Measurements from ENCODE around the gene KRT83. TPM values are rescaled to one million over a fixed set of nuclear protein-coding genes. Genes with fewer than 3 reads are reported as not detected.

KRT83 gene
- total and polyA plus RNA-seq, 2 donors (not counting 1 experiment from before 2014, with no cell fraction given), result not detected

DNA sequence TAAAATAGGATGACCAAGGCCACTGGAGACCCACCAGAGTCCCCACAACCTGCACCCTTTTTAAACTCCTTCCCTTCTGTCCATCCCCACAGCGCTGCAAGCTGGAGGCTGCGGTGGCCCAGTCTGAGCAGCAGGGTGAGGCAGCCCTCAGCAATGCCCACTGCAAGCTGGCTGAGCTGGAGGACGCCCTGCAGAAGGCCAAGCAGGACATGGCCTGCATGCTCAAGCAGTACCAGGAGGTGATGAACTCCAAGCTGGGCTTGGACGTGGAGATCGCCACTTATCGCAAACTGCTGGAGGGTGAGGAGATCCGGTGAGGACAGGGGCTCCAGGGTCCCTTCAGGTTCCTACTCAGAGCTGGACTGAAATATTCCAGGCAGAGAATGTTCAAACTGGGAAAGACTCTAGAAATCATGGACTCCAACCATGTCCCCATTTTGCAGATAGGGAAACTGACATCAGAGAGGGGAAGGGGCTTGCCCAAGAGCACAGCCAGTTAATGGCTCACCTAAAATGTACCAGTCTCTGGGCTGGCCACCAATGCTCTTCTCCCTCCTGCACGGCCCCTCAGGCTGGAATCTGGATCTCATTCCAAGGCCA is 28.9 kb upstream of the KRT83 start:
- CTCF ChIA-PET, result interaction anchor here (0.7 to 1.1 kb wide), 2 partner anchors 15 to 630 kb away, joined by 3 read pairs; no protein-coding TSS in a partner anchor
- Mint-ChIP-seq H3K27ac (no peak overlapping the region), H3K4me1 (peaks cover 3% of the 10 kb centered on the region), H3K4me3 (no peak overlapping the region), H3K9me3 (ENCODE audit: insufficient read depth) (no peaks in the 10 kb centered on the region), H3K27me3 (peaks cover 19% of the 10 kb centered on the region)
- DNase-seq, result no peak
- POLR2A ChIA-PET, result no interaction called here
- ATAC-seq (ENCODE audit: low read depth), result no peak
- Histone ChIP-seq H3K27ac (ENCODE audit: low read length in 2 of 2) (no peak overlapping the region), H3K4me1 (ENCODE audit: control insufficient read depth in 2 of 2, insufficient read depth in 2 of 2, low read length in 2 of 2) (no peaks in the 10 kb centered on the region), H3K4me3 (ENCODE audit: control extremely low read depth in 1 of 5, extremely low read depth in 1 of 5, insufficient read depth in 1 of 5, low read depth in 2 of 5, low read length in 4 of 5) (no peak overlapping the region), H2AFZ (ENCODE audit: insufficient read depth, low read depth, low read length, poor library complexity, severe bottlenecking) (no peak overlapping the region), H3K9me3 (ENCODE audit: control extremely low read depth in 1 of 3, control insufficient read depth in 2 of 3, insufficient read depth in 1 of 3, low read length in 2 of 3) (no peaks in the 10 kb centered on the region), H3K79me2 (ENCODE audit: control insufficient read depth, insufficient read depth, low read length) (no peaks in the 10 kb centered on the region), H3K4me2 (replicated peaks; ENCODE audit: low read depth, low read length, poor library complexity, severe bottlenecking) (no peak overlapping the region), H3K36me3 (replicated peaks in 1 of 2; ENCODE audit: control extremely low read depth in 1 of 2, control insufficient read depth in 1 of 2, extremely low read depth in 1 of 2, insufficient read depth in 2 of 2, low read length in 1 of 2) (no peaks in the 10 kb centered on the region), H4K20me1 (ENCODE audit: control insufficient read depth, insufficient read depth, low read length, poor library complexity, severe bottlenecking) (no peaks in the 10 kb centered on the region), H3K9ac (ENCODE audit: low read length) (no peak overlapping the region), H3K27me3 (replicated peaks in 1 of 4; ENCODE audit: control extremely low read depth in 1 of 4, control insufficient read depth in 3 of 4, insufficient read depth in 4 of 4, low read length in 3 of 4) (peaks cover 0 to 9% (median 3%) of the 10 kb centered on the region in 4 experiments)
- 92% methylated on average over 8 of the region's 8 CpGs for WGBS (ENCODE audit: insufficient coverage)
- TF ChIP-seq CTCF (IDR thresholded peaks at IDR 0.05) (no peak), EZH2 (IDR thresholded peaks at IDR 0.05; ENCODE audit: borderline replicate concordance, insufficient read depth, low read depth, low read length, poor library complexity, severe bottlenecking) (no peak)
- intact Hi-C loops (cut with micrococcal nuclease), result no loop called here

DNA sequence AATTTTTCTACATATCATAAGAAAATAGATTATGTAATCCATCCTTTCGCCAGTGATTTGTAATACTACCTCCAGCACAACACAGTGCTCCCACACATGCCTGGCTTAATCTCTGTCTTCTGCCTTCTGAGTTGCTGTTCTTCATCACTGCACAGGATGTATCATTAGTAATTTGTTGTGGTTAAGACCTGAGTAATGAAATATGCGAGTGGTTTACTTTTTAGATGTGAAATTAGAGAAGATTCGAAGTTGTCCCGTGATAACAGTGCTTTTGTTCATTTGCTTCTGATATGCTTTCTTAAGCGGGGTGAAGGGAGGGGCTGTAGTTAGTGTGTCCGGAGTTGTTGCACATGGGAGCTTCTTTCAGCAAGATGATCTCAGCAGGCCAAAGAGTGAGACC is 28.0 kb upstream of the KRT83 start:
- WGBS (ENCODE audit: insufficient coverage), result 57% methylated on average over 5 of the region's 6 CpGs
- POLR2A ChIA-PET, result no interaction called here

More for the DNA sequence above, 28.0 kb upstream of the KRT83 start:
- TF ChIP-seq EZH2 (IDR thresholded peaks at IDR 0.05; ENCODE audit: borderline replicate concordance, insufficient read depth, low read depth, low read length, poor library complexity, severe bottlenecking) (no peak), CTCF (IDR thresholded peaks at IDR 0.05) (no peak)
- intact Hi-C loops (cut with micrococcal nuclease), result no loop called here
- peaks cover 15% of the 10 kb centered on the region for H3K27me3 Mint-ChIP-seq
- Histone ChIP-seq H3K9ac (ENCODE audit: low read length) (no peak overlapping the region), H4K20me1 (ENCODE audit: control insufficient read depth, insufficient read depth, low read length, poor library complexity, severe bottlenecking) (no peaks in the 10 kb centered on the region), H3K27me3 (replicated peaks in 1 of 4; ENCODE audit: control extremely low read depth in 1 of 4, control insufficient read depth in 3 of 4, insufficient read depth in 4 of 4, low read length in 3 of 4) (peaks cover 0 to 9% (median 3%) of the 10 kb centered on the region in 4 experiments), H3K79me2 (ENCODE audit: control insufficient read depth, insufficient read depth, low read length) (no peaks in the 10 kb centered on the region), H3K4me1 (ENCODE audit: control insufficient read depth in 2 of 2, insufficient read depth in 2 of 2, low read length in 2 of 2) (no peaks in the 10 kb centered on the region), H3K4me3 (ENCODE audit: control extremely low read depth in 1 of 5, extremely low read depth in 1 of 5, insufficient read depth in 1 of 5, low read depth in 2 of 5, low read length in 4 of 5) (no peak overlapping the region), H3K36me3 (replicated peaks in 1 of 2; ENCODE audit: control extremely low read depth in 1 of 2, control insufficient read depth in 1 of 2, extremely low read depth in 1 of 2, insufficient read depth in 2 of 2, low read length in 1 of 2) (no peaks in the 10 kb centered on the region), H2AFZ (ENCODE audit: insufficient read depth, low read depth, low read length, poor library complexity, severe bottlenecking) (no peak overlapping the region), H3K27ac (ENCODE audit: low read length in 2 of 2) (no peak overlapping the region), H3K4me2 (replicated peaks; ENCODE audit: low read depth, low read length, poor library complexity, severe bottlenecking) (no peak overlapping the region), H3K9me3 (ENCODE audit: control extremely low read depth in 1 of 3, control insufficient read depth in 2 of 3, insufficient read depth in 1 of 3, low read length in 2 of 3) (peaks cover 0 to under 1% (median 0%) of the 10 kb centered on the region in 3 donors)
- no peak for ATAC-seq (ENCODE audit: low read depth)
- CTCF ChIA-PET, result interaction anchor here (0.7 to 1.1 kb wide), 2 partner anchors 14 to 631 kb away, joined by 3 read pairs; no protein-coding TSS in a partner anchor
- no peak overlapping the region for H3K4me3 Mint-ChIP-seq
- no peak for DNase-seq
- H3K4me1 Mint-ChIP-seq, result peaks cover 3% of the 10 kb centered on the region
- H3K27ac Mint-ChIP-seq, result no peak overlapping the region
- no peaks in the 10 kb centered on the region for H3K9me3 Mint-ChIP-seq (ENCODE audit: insufficient read depth)
